Measurements from ENCODE around the gene WDR7.

DNA sequence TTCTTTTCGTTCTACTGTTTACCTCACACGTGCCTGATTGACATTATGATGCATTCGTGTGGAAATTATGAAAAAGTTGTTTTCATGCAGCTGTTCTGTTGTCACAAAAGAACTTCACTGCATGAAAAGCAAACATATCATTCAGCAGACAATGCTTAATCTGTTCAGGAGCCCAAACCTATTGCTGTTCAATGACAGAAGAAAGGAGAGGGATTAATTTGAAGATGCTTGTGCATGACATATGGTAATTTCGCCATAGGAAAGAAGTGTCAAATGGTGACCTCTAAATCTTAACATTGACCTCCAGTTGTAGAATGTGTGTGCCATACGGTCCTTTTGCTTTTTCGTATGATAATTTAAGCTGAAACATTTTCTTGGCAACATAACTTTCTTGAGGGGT, 124.5 kb downstream of the WDR7 start:
- TF ChIP-seq CTCF (IDR thresholded peaks at IDR 0.05) (no peak), POLR2A (IDR thresholded peaks at IDR 0.05) (no peak), POLR2AphosphoS5 (IDR thresholded peaks at IDR 0.05) (no peak)

Measured in prostate gland (tissue), 2 donors.